ENCODE results near the gene HLA-G.

- TF ChIP-seq, protein P1, sequence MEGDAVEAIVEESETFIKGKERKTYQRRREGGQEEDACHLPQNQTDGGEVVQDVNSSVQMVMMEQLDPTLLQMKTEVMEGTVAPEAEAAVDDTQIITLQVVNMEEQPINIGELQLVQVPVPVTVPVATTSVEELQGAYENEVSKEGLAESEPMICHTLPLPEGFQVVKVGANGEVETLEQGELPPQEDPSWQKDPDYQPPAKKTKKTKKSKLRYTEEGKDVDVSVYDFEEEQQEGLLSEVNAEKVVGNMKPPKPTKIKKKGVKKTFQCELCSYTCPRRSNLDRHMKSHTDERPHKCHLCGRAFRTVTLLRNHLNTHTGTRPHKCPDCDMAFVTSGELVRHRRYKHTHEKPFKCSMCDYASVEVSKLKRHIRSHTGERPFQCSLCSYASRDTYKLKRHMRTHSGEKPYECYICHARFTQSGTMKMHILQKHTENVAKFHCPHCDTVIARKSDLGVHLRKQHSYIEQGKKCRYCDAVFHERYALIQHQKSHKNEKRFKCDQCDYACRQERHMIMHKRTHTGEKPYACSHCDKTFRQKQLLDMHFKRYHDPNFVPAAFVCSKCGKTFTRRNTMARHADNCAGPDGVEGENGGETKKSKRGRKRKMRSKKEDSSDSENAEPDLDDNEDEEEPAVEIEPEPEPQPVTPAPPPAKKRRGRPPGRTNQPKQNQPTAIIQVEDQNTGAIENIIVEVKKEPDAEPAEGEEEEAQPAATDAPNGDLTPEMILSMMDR (conservative IDR thresholded peaks at IDR 0.05; ENCODE audit: low read length) = peak; percentile 95
- TF ChIP-seq EZH2phosphoT487 (IDR thresholded peaks at IDR 0.05; ENCODE audit: borderline replicate concordance) = no peak
Measured at GRCh38 chr6:29834564-29835436, 7.2 kb downstream of the HLA-G start.

Measured in Loucy (cell line).